NCI-H146 (cell line): ENCODE data around the gene CLASP1.

Experiments
- DNase-seq: peaks from one replicate; lab custom pipeline; 2025; lab: John Stamatoyannopoulos, UW

The CLASP1 gene

GRCh38 chr2:121427187-121427689 lies 222.0 kb downstream of the CLASP1 start:
- DNase-seq = no peak

- no peak for DNase-seq
Observed at GRCh38 chr2:121420486-121420885, 228.8 kb downstream of the CLASP1 start.

GRCh38 chr2:121419081-121419699 lies 230.1 kb downstream of the CLASP1 start:
- no peak for DNase-seq

- no peak for DNase-seq
Observed at GRCh38 chr2:121418494-121419058, 230.7 kb downstream of the CLASP1 start.

- no peak for DNase-seq
Observed at GRCh38 chr2:121417826-121418225, 231.4 kb downstream of the CLASP1 start.

GRCh38 chr2:121415727-121416126 lies 233.5 kb downstream of the CLASP1 start:
- no peak for DNase-seq

GRCh38 chr2:121412349-121412748 lies 236.9 kb downstream of the CLASP1 start:
- no peak for DNase-seq

GRCh38 chr2:121409966-121410365 lies 239.3 kb downstream of the CLASP1 start:
- DNase-seq = no peak

- DNase-seq = no peak
Observed at GRCh38 chr2:121409388-121409787, 239.9 kb downstream of the CLASP1 start.

GRCh38 chr2:121408641-121409040 lies 240.6 kb downstream of the CLASP1 start:
- no peak for DNase-seq

GRCh38 chr2:121405233-121405632 lies 244.0 kb downstream of the CLASP1 start:
- no peak for DNase-seq

- no peak for DNase-seq
Observed at GRCh38 chr2:121400201-121400600, 249.1 kb downstream of the CLASP1 start.

- no peak for DNase-seq
Observed at GRCh38 chr2:121398853-121399252, 250.4 kb downstream of the CLASP1 start.

GRCh38 chr2:121390082-121390692 lies 259.1 kb downstream of the CLASP1 start:
- no peak for DNase-seq

GRCh38 chr2:121388371-121388770 lies 260.9 kb downstream of the CLASP1 start:
- no peak for DNase-seq

- no peak for DNase-seq
Observed at GRCh38 chr2:121387591-121388325, 261.5 kb downstream of the CLASP1 start.

- no peak for DNase-seq
Observed at GRCh38 chr2:121386707-121387106, 262.6 kb downstream of the CLASP1 start.

GRCh38 chr2:121386102-121386501 lies 263.2 kb downstream of the CLASP1 start:
- no peak for DNase-seq

GRCh38 chr2:121382744-121383143 lies 266.5 kb downstream of the CLASP1 start:
- no peak for DNase-seq

- no peak for DNase-seq
Observed at GRCh38 chr2:121377646-121378045, 271.6 kb downstream of the CLASP1 start.

- no peak for DNase-seq
Observed at GRCh38 chr2:121376535-121377250, 272.6 kb downstream of the CLASP1 start.

- no peak for DNase-seq
Observed at GRCh38 chr2:121375621-121376159, 273.6 kb downstream of the CLASP1 start.
